ENCODE results near the gene CDC42BPB. TPM values are rescaled to one million over a fixed set of nuclear protein-coding genes. Genes with fewer than 3 reads are reported as not detected.

The CDC42BPB gene
- total RNA-seq, 1 experiment from 2014 or later, result 103 TPM

DNA sequence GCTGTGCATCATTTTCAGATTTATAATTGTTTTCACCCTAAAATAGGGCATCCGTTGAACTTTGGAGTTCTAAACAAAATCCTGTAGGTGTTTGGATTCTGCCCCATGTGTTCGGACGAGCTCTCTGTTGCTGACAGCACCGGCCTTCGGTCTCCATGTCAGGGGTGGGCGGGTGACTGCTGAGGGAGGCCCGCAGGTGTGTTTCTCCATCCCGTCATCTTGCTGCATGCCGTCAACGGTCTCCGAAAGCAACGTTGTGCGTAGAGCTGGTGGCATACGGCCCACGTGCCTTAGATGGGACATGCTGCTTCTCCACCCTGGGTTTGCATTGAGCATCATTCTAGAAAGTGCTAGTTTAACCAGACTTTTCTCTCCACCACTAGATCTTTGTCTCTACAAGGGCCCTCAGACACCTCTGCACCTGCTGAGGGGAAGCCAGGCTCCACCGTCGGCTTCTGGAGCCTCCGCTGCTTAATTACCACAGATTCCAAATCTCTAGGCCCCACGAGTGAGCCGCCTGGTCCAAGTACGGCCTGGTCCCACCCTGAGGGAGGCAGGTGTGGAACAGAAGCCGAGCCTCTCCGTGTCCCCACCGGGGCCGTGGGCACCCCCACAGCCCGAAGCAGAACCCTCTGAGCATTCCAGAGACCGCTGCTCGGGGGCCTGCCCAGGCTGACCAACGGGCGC lies 150.6 kb downstream of the CDC42BPB start:
- Histone ChIP-seq H4K8ac (replicated peaks; ENCODE audit: insufficient read length, low read depth, low read length) (no peak overlapping the region), H3K23ac (ENCODE audit: insufficient read length, low read depth, low read length) (no peak overlapping the region), H2AFZ (ENCODE audit: low read length) (no peak overlapping the region), H3K56ac (ENCODE audit: insufficient read length, low read depth, low read length) (no peak overlapping the region), H3K27me3 (ENCODE audit: insufficient read depth, low read length) (no peaks in the 10 kb centered on the region), H3K27ac (ENCODE audit: insufficient read length, low read depth, low read length) (no peak overlapping the region), H3K23me2 (ENCODE audit: insufficient read length, low read depth, low read length, poor library complexity, severe bottlenecking) (no peaks in the 10 kb centered on the region), H4K91ac (ENCODE audit: insufficient read length, low read depth, low read length) (no peak overlapping the region), H4K20me1 (ENCODE audit: control insufficient read depth, insufficient read depth, insufficient read length) (no peaks in the 10 kb centered on the region), H3K4me2 (ENCODE audit: insufficient read depth, insufficient read length, low read length) (no peak overlapping the region), H3T11ph (ENCODE audit: low read length) (no peak overlapping the region), H3K4ac (ENCODE audit: low read depth, low read length) (no peak overlapping the region), H3K9ac (ENCODE audit: extremely low read depth, insufficient read length, low read length) (no peak overlapping the region), H2BK12ac (ENCODE audit: insufficient read length, low read depth, low read length) (no peak overlapping the region), H3K79me2 (ENCODE audit: insufficient read depth, low read length) (no peaks in the 10 kb centered on the region), H2BK20ac (ENCODE audit: low read depth, low read length, poor library complexity, severe bottlenecking) (no peak overlapping the region), H2BK5ac (ENCODE audit: insufficient read length, low read length) (no peak overlapping the region), H2AK5ac (ENCODE audit: insufficient read length, low read length) (no peak overlapping the region), H3K14ac (ENCODE audit: insufficient read depth, low read length) (no peak overlapping the region), H3K9me3 (ENCODE audit: control insufficient read depth, low read depth, low read length) (no peaks in the 10 kb centered on the region), H3K18ac (ENCODE audit: insufficient read length, low read depth, low read length) (no peak overlapping the region), H3K79me1 (ENCODE audit: insufficient read depth, low read depth, low read length, poor library complexity, severe bottlenecking) (no peaks in the 10 kb centered on the region), H4K5ac (ENCODE audit: insufficient read length, low read depth, low read length) (no peak overlapping the region), H3K4me1 (ENCODE audit: insufficient read depth, low read length) (no peaks in the 10 kb centered on the region), H2BK120ac (ENCODE audit: low read depth, low read length, poor library complexity, severe bottlenecking) (no peak overlapping the region), H2BK15ac (ENCODE audit: low read depth, low read length) (no peak overlapping the region)
- TF ChIP-seq, protein P1, sequence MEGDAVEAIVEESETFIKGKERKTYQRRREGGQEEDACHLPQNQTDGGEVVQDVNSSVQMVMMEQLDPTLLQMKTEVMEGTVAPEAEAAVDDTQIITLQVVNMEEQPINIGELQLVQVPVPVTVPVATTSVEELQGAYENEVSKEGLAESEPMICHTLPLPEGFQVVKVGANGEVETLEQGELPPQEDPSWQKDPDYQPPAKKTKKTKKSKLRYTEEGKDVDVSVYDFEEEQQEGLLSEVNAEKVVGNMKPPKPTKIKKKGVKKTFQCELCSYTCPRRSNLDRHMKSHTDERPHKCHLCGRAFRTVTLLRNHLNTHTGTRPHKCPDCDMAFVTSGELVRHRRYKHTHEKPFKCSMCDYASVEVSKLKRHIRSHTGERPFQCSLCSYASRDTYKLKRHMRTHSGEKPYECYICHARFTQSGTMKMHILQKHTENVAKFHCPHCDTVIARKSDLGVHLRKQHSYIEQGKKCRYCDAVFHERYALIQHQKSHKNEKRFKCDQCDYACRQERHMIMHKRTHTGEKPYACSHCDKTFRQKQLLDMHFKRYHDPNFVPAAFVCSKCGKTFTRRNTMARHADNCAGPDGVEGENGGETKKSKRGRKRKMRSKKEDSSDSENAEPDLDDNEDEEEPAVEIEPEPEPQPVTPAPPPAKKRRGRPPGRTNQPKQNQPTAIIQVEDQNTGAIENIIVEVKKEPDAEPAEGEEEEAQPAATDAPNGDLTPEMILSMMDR (conservative IDR thresholded peaks at IDR 0.05), result no peak
- no peak overlapping the region for H3K4me3 Mint-ChIP-seq
- DNase-seq, result no peak
- H3K27me3 Mint-ChIP-seq (ENCODE audit: low read depth), result no peaks in the 10 kb centered on the region
- peaks cover 25 to 40% (median 35%) of the 10 kb centered on the region in 3 experiments for H3K36me3 Mint-ChIP-seq (ENCODE audit: insufficient read depth in 1 of 3, low read depth in 3 of 3)
- WGBS (ENCODE audit: extremely low coverage, insufficient read length, low lambda C conversion rate), result no CpG with 5 or more reads among the region's 30 CpGs
- no peak overlapping the region for H3K27ac Mint-ChIP-seq
- H3K4me1 Mint-ChIP-seq, result no peaks in the 10 kb centered on the region; a peak in 1 of 4 replicates
- H3K9me3 Mint-ChIP-seq, result peaks cover 16 to 17% of the 10 kb centered on the region in 2 experiments

Data from H9 (cell line).